NCI-H82 (cell line): Measurements from ENCODE around the gene GARS1.
"Not testable (repeated sequence)": the region's sequence is repeated elsewhere in the genome, so short reads cannot be mapped to it uniquely, and the experiment has no call there.

Source experiments
- DNase-seq: peaks from one replicate; lab custom pipeline; 2025; lab: John Stamatoyannopoulos, UW

Gene GARS1

DNA sequence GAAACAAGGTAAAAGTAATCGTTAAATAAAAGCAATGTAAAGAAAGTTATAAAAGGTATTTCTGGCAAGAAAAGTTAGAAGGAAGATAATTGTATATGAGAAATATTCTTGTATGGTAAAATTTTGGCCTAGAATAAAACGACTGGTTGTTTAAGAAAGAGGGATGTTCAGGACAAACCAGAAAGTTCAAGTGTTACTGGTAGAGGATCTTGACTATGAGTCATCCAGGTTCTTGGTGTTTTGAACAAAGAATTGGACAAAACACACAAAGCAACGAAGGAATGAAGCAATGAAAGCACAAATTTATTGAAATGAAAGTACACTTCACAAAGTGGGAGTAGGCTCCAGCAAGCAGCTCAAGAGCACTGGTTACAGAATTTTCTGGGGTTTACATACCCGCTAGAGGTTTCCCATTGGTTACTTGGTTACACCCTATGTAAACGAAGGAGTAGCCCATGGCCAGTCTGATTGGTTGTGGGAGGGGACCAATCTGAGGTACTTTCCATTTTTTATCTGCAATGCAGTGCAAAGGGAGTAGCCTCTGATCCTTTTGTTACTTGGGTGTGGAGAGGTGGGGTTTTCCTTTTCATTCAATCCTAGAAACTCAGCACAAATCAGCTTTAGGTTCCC, 22.4 kb upstream of the GARS1 start:
- DNase-seq, result no peak

DNA sequence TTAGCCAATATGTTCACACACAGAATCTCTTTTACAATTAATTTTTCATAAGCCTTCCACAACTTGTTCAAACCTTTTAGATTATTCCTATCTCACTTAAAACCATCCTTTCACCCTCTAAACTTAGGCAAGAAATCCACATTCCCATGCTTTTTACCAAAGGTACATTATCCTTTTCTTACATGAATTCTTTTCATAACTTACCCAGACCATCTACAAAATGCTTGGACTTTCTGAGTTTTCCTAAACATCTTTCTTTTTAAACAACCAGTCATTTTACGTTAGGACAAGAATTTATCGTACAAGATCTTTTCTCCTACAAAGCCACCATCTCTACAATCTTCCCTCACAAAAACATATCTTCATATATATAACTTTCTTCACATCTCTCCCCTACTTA, 18.8 kb upstream of the GARS1 start:
- DNase-seq, result no peak

DNA sequence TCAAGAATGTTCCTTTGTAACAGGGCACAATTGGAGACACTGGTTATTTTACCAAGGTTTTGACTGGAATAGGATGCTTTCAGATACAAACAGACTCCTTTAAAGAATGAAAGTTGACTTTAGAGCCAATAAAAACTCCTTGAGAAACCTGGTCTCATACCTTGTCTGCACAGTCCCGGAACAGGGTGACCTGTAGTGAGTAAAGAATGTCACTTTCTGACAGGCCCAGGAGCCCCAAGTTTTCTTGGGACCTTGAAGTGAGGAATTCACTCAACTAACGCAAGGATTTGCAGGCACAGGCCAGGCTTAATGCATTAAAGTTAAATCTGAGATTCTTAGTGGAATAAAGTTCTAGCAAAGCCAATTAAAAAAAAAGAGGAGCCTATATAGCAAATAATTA, 11.5 kb upstream of the GARS1 start:
- DNase-seq, result no peak

DNA sequence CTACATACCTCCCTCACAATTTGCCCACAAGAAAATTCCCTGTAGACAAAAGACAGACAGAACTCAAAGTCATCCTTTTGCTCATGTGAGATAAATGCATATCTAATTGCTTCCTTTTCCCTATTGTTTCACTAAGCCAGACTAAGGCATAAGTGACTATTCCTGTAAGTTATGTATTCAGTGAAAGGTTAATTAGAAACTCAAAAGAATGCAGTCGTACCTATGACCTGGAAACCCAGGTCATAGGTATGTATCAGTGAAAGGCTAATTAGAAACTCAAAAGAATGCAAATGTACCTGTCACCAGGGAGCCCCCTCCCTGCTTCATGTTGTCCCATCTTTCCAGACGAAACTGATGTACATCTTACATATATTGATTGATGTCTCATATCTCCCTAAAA, 10.3 kb upstream of the GARS1 start:
- no peak for DNase-seq

DNA sequence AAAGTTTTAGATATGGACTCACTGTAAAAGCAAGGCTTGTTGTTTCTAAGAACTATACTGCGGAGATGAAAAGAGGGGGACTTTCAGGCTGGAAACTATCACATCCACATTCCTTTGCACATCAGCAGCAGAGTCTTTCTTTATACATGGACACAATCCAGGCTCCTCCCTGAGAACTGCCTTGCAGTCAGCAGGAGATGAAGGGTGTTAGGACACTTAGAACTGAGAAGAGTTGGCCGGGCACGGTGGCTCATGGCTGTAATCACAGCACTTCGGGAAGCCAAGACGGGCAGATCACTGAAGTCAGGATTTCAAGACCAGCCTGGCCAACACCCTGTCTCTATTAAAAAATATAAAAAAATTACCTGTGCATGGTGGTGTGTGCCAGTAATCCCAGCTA, 9.7 kb upstream of the GARS1 start:
- no peak for DNase-seq

DNA sequence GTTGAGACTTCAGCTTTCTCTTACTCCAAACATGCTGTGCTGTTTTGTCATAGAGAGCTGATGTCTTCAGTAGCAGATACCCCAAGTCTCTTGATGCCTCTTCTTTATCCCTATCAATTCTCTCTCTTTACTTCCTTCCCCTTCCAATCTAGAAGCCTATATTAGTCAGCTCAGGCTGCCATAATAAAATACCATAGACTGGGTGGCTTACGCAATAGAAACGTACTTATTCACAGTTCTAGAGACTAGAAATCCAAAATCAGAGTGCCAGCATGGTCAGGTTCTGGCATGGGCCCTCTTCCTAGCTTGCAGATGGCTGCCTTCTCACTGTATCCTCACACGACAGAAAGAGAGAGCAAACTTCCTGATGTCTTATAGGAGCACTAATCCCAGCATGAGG, 9.0 kb upstream of the GARS1 start:
- DNase-seq, result no peak

DNA sequence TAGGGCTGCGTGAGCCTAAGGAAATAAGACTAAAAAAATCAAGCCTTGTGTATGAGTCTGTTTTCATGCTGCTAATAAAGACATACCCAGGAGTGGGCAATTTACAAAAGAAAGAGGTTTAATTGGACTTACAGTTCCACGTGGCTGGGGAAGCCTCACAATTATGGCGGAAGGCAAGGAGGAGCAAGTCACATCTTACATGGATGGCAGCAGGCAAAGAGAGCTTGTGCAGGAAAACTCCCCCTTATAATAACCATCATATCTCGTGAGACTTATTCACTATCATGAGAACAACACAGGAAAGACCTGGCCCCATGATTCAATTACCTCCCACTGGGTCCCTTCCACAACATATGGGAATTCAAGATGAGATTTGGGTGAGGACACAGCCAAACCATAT, 7.1 kb upstream of the GARS1 start:
- DNase-seq, result not testable (repeated sequence)

DNA sequence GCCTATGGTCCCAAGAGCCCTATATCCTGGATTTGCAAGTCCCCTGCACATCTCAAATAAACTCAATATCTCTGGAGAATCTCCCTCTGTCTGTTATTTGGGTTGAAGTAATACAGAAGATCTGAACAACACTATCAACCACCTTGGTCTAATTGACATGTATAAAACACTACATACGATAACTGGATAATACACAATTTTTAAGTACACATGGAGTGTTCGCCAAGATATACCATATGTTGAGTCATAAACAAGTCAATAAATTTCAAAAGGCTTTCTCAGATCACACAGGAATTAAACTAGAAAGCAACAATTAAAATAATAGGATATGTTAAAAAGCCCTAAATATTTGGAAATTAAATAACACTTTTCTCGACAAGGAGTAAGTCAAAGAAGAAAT, 5.6 kb upstream of the GARS1 start:
- no peak for DNase-seq

DNA sequence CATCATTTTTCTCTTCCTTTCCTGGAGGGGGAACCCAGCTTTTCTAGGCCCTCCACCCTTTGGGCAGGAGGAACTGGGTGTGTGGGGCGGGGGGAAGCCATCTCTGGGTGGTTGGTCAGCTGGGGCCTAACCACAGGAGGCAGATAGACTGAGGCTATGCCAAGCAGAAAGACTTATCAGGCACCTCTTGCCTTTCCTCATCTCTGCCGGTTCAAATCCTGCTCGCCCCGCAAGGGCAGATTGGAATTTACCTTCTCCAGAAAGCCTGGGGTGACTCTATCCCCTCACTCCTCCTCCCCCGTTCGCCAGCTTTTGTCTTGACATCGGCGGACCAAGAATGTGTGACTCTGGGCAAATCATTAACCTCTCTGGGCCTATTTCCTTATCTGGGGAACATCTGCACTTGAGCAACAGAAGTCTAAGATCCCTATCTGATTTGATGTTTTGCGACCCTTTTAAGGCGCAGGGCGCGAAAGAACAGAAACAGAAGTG, 584 bp upstream of the GARS1 start:
- DNase-seq, result peak; percentile 64

DNA sequence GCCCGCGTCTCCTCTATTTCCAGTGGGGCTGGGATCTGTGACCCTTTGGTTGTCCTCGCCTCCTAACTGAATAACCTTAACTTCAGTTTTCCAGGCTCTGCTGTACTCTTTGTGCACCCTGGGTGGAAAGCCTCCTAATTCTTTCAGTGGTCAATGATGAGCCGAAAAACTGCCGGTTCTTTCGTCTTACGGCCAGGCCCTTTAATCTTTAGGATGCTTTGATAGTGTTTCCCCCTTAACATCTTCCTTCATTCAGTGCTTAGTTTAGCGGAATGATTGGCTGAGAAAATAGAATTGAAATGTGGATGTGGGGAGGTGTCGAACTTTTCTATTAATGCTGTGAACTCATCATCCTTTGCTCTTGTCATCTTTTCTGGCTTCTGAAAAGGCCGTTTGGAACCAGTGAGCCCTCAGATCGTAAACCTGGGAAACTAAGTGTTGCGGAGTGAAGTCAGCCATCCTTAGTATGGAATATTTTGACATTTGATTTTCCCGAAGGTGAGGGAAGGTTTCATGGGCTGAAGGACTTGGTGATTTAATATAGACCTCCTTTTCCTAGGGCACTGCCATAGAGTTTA, 847 bp downstream of the GARS1 start:
- peak; percentile 39 for DNase-seq

DNA sequence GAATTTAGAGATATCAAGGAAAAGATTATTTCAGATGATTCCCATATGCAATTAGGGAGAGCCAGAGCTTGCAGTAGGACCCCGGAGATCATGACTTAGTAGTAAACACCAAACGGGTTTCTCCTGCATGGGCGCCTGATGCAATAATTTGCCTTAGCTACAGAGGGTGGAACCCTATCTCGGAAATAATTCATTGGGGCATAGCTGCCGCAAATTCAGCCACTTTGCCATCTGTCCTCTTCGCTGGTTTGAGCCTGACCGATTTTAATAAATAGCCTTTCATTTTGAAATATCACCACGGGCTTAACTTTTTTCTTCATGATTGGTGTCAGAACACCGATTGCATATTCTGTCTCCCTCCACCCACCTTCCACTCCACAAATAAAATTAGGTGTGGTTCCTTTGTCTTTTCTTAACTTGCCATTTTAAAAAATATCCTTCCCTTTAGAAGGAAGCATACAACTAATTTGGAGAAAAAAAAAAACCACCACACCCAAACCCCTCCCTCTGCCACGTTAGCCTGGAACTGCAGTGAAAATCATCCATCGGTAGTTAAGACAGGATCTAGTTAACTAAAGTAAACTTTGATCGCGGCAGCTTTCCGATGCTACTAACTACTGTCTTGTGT, 1.4 kb downstream of the GARS1 start:
- peak; percentile 47 for DNase-seq

DNA sequence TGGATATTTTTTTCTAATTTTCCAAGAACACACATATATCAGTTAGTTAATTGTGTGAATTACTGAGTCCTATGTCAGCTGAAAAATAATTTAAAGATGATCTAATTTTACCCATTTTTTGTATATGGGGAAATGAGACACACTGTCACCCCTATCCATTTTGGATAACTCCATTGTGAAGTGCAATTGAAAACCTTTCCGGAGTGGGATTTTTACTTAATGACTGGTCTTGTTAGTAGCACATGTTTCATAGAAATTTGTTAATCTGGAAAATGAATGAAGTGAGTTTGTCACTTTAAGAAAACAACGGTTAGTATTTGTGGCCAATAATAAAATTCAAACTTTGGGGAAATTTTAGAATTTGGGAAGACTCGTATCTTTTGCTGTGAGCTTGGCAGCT, 2.0 kb downstream of the GARS1 start:
- no peak for DNase-seq

DNA sequence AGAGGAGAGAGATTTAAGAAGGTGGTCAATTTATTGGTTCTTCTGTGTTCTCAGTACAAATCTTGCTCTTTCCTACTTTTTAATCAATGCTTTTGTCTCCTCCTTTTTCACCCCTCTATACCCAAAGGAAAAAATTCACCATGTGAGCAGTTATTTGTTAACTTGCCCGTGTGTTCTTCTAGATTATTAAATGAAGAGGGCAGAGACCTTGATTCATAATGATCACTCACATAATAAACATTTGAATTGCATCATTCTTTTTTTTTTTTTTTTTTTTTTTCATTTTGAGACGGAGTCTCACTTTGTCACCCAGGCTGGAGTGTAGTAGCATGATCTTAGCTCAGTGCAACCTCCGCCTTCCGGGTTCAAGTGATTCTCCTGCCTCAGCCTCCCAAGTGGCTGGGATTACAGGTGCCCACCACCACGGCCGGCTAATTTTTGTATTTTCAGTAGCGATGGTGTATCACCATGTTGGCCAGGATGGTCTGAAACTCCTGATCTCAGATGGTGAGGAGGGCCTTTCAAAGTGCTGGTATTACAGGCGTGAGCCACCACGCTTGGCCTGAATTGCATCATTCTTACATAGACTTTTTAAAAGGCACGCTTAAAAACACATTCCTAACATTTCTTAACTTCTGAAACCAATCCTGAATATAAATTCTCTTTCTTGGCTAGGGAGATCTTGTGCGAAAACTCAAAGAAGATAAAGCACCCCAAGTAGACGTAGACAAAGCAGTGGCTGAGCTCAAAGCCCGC, 3.6 kb downstream of the GARS1 start:
- DNase-seq, result no peak

DNA sequence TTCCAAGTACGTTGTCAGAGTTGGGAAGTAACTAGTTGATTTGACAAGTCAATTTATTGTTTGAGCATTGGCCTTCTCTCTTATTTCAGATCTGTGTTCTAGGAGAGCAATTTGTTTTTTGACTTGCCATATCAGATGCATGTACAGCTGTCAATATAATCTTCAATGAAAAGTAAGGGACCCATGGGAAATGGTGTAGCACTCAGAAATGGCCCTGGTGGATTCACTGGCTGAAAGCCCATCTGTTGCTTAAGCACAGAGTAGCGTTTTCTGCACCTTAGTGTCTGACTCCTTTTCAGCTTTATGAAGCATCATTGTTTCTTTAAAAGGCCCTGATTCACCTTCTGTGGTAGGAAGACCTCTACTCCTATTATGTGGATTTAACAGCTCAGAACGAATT, 10.2 kb downstream of the GARS1 start:
- DNase-seq, result peak; percentile 40

DNA sequence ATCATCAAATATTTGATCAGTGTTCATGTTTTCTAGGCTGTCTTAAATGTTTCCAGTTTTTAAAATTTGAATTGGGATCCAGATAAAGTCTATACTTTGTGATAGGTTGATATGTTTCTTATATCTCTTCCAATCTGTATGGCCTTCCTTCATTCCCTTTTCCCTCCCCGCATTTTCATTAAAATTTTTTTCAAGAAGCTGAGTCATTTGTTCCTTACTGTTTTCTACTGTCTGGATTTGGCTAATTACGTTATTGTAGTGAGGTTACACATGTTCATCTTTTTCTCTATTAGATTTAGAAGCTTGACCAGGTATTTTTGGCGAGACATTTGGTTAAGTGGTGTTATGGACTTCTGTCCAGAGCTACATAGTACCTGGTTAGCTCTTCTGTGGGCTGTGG, 11.2 kb downstream of the GARS1 start:
- DNase-seq, result no peak

DNA sequence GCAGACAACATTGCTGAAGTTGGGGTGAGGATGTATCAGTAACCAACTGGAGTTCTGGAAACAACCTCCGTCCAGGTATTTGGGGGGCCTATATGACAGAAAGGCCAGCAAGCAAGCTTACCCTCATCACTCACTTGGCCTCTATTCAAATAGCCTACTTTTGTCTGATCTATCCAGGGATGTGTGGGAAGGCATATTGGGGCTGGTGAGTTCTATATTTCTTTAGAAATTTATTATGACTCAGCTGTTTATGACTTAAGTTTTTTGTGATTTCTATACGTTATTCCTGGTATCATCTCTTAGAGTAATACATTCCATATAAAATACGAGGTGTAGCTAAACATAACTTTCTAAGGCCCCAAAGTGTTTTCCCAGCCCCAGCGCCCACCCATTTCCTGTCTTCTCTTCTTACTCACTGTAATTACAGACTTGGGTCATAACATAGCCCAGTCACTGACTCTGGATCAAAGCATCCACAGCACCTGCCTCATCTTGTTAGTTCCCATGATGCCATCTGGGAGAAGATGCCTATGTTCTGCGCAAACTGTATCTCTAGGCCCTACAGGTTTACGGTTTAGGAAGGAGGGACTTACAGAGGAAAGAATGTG, 18.1 kb downstream of the GARS1 start:
- peak; percentile 5 for DNase-seq

DNA sequence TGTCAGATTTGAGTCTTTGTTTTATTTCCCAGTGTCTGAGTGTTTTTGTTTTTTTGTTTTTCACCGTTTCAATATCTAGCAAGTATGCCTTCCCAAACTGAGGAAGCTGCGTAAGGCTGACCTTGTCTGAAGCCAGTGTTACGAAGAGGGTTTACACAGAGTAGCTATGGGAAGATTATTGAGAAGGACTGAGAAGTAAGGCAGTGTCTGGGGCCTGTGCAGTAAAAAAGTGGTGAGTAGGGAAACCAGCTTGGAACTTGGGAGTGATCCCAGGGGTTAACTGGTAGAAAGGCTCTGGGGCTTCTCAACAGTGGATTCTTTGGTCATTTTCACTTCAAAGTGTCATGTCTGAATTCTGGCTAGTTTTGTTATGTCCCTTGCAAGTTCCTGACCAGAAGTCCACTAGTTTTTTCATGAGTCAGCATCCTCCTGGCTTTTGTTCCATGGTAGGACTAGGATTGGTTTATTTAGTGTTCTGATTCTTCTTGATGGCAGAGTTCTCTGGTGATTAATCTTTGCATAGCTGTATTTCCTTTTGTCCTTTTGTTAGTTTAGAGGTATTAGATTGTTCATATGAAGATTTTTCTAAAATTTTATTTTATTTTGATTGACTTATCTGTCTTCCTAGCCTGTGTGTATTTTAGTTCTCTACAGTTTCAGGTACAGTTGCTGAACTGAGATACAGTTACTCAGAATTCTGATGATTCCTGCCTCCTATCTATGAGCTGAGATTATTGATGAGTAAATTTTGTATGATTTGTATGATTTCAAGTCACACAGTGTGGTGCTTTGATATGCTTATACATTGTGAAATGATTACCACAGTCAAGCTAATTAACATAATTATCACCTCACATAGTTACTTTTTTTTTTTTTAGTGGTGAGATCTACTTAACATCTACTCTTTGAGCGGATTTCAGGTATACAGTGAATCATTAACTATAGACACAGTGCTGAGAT, 19.0 kb downstream of the GARS1 start:
- DNase-seq, result no peak

DNA sequence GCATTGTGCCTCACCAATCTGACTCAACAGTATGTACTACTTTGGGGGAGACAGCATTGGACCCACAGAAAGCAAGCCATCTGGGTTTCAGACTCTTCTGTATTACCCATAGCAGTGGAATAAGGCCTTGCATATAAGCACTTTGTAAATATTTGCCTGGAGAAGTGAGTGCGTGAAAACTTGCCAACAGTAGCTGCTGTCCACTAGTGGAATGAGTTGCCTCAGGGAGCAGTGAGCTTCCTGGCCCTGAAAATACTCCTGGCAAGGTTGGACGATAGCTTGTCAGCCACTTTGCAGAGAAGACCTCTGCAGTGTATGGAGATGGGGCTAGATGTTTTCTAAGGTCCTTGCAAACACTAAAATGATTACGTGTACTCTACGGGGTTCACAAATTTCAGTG, 21.6 kb downstream of the GARS1 start:
- DNase-seq, result no peak

DNA sequence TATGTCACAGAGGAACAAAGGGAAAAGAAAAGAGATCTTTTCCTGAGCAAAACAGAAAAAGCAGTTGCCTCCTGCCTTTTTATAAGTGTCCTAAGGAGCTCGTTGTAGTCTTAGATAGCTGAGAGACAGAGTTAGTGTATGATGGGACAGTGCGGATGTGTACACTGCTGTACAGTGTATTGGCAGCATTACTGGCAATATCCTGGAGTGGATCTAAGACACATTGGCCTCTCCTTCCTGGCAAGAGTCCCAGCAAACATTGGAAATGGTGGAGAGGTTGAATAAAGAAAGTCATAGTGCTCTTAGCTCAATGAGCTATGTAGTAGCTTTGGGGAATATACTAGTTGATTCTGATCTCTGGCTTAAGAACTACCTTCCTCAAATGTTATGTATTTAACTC, 22.7 kb downstream of the GARS1 start:
- DNase-seq, result no peak

DNA sequence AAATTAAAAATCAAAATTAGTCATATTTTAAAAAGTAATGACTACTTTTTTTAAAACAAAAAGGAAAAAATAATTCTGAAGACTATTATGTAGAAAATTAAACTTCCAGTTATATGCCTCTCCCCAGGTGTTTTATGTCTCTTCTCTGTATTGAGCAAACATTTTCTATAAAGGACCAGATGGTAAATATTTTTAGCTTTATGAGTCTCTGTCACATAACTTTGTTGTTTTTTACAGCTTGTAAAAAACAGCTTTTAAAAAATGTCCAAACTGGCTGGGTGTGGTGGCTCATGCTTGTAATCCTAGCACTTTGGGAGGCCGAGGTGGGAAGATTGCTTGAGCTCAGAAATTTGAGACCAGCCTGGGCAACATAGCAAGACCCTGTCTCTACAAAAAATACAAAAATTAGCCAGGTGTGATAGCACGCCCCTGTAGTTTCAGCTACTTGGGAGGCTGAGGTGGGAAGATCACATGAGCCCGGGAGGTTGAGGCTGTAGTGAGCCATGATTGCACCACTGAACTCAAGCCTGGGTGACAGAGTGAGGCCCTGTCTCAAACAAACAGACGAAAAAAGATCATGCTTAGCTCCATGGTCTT, 23.5 kb downstream of the GARS1 start:
- DNase-seq, result no peak

DNA sequence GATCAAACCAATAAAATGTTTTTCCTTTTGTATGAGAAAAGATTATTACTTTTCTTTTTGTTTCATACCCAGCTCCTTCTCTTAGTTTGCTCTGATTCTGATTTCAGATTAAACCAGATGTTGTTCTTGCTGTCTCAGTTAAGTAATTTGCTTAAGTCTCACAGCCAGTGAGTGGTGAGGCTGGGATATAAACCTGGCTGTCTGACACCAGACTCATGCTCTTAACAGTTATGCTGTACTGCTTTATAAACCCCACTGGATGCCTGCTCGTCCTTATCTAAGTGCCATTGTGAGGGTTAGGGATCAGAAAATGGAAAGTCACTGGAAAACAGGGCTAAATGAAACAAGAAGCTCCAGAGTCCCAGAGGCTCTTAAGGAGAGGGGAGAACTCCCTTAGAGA, 24.3 kb downstream of the GARS1 start:
- no peak for DNase-seq
